ENCODE data around the gene FOCAD.

DNA sequence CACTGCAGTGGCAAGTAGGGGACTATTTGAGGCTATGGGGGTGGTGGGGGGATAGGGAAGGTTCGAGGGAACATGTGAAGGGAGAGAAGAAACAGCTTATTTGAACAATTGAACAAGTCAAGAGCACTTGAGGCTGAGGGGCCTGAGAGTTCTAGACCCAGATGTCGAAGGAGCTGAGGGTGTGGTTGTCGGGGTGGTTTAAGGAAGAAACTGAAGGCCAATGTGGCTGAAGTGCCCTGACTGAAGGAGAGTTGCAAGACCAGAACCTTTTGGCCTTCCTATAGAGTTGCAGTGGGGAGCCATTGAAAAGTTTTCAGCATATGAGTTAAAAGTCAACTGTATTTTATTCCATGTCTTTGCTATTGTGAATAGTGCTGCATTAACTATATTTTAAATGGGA lies 19.1 kb downstream of the FOCAD start:
- TF ChIP-seq, protein P1, sequence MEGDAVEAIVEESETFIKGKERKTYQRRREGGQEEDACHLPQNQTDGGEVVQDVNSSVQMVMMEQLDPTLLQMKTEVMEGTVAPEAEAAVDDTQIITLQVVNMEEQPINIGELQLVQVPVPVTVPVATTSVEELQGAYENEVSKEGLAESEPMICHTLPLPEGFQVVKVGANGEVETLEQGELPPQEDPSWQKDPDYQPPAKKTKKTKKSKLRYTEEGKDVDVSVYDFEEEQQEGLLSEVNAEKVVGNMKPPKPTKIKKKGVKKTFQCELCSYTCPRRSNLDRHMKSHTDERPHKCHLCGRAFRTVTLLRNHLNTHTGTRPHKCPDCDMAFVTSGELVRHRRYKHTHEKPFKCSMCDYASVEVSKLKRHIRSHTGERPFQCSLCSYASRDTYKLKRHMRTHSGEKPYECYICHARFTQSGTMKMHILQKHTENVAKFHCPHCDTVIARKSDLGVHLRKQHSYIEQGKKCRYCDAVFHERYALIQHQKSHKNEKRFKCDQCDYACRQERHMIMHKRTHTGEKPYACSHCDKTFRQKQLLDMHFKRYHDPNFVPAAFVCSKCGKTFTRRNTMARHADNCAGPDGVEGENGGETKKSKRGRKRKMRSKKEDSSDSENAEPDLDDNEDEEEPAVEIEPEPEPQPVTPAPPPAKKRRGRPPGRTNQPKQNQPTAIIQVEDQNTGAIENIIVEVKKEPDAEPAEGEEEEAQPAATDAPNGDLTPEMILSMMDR (IDR thresholded peaks at IDR 0.05), result no peak
- TF ChIP-seq POLR2A (IDR thresholded peaks at IDR 0.05), result no peak

Measured in prostate gland (tissue), 2 donors.